ENCODE measurements around the gene TMEM247. TPM values are rescaled to one million over a fixed set of nuclear protein-coding genes. Genes with fewer than 3 reads are reported as not detected.

Gene TMEM247
- total RNA-seq, 4 donors from 2014 or later: not detected

GRCh38 chr2:46445556-46445955 is 33.8 kb upstream of the TMEM247 start:
- peaks cover 0 to 5% of the 10 kb centered on the region in 2 donors for H3K9me3 ChIP-seq
- no peak overlapping the region for H3K27ac ChIP-seq
- intact Hi-C loops (cut with DNase I; ENCODE audit: low total_unique reads) (no loop called here), in situ Hi-C loops (cut with MboI; ENCODE audit: low pct_ligation_motif_present in 1 of 4, low pct_unique_long_range_greater_than_20kb in 1 of 4, low sequenced_read_pairs in 3 of 4) (no loop called here)
- no peaks in the 10 kb centered on the region for H3K36me3 ChIP-seq
- DNase-seq: no peak
- H3K4me3 ChIP-seq: no peak overlapping the region
- no peaks in the 10 kb centered on the region for H3K27me3 ChIP-seq
- H3K4me1 ChIP-seq: no peaks in the 10 kb centered on the region
- no peak for TF ChIP-seq POLR2A (IDR thresholded peaks at IDR 0.05)
- no peak for TF ChIP-seq EP300 (IDR thresholded peaks at IDR 0.05; ENCODE audit: low read depth)
- TF ChIP-seq POLR2AphosphoS5 (IDR thresholded peaks at IDR 0.05): no peak
- no peak for TF ChIP-seq CTCF (IDR thresholded peaks at IDR 0.05)

GRCh38 chr2:46446871-46447568 is 32.3 kb upstream of the TMEM247 start:
- TF ChIP-seq POLR2AphosphoS5 (IDR thresholded peaks at IDR 0.05) (no peak), EP300 (IDR thresholded peaks at IDR 0.05; ENCODE audit: low read depth) (no peak), CTCF (IDR thresholded peaks at IDR 0.05) (no peak), POLR2A (IDR thresholded peaks at IDR 0.05) (no peak)
- in situ Hi-C loops (cut with MboI; ENCODE audit: low pct_ligation_motif_present in 1 of 4, low pct_unique_long_range_greater_than_20kb in 1 of 4, low sequenced_read_pairs in 3 of 4): no loop called here
- H3K36me3 ChIP-seq: no peaks in the 10 kb centered on the region
- 82 to 100% methylated on average over 1 to 3 of the region's 3 CpGs for WGBS, 2 donors (ENCODE audit: low coverage in 1 of 2)
- no peaks in the 10 kb centered on the region for H3K27me3 ChIP-seq
- H3K27ac ChIP-seq: no peak overlapping the region
- H3K9me3 ChIP-seq: peaks cover 0 to 5% of the 10 kb centered on the region in 2 donors
- intact Hi-C loops (cut with DNase I; ENCODE audit: low total_unique reads): no loop called here
- H3K4me3 ChIP-seq: no peak overlapping the region
- DNase-seq: no peak
- no peaks in the 10 kb centered on the region for H3K4me1 ChIP-seq

- TF ChIP-seq POLR2AphosphoS5 (IDR thresholded peaks at IDR 0.05): no peak
- no peak for TF ChIP-seq EP300 (IDR thresholded peaks at IDR 0.05; ENCODE audit: low read depth)
- no peak for TF ChIP-seq CTCF (IDR thresholded peaks at IDR 0.05)
- no peak for TF ChIP-seq POLR2A (IDR thresholded peaks at IDR 0.05)
- H3K27ac ChIP-seq: no peak overlapping the region
- H3K4me1 ChIP-seq: no peaks in the 10 kb centered on the region
- DNase-seq: no peak
- peaks cover 0 to 5% of the 10 kb centered on the region in 2 donors for H3K9me3 ChIP-seq
- no peaks in the 10 kb centered on the region for H3K36me3 ChIP-seq
- no peak overlapping the region for H3K4me3 ChIP-seq
- intact Hi-C loops (cut with DNase I; ENCODE audit: low total_unique reads) (no loop called here), in situ Hi-C loops (cut with MboI; ENCODE audit: low pct_ligation_motif_present in 1 of 4, low pct_unique_long_range_greater_than_20kb in 1 of 4, low sequenced_read_pairs in 3 of 4) (no loop called here)
- 90 to 94% methylated on average over 2 of the region's 2 CpGs for WGBS, 2 donors (ENCODE audit: low coverage in 1 of 2)
- no peaks in the 10 kb centered on the region for H3K27me3 ChIP-seq
Measured at GRCh38 chr2:46447649-46448048, 31.7 kb upstream of the TMEM247 start.

GRCh38 chr2:46448111-46448510 is 31.3 kb upstream of the TMEM247 start:
- DNase-seq: no peak
- Histone ChIP-seq H3K9me3 (peaks cover 0 to 5% of the 10 kb centered on the region in 2 donors), H3K4me1 (no peaks in the 10 kb centered on the region), H3K27me3 (no peaks in the 10 kb centered on the region), H3K4me3 (no peak overlapping the region), H3K36me3 (no peaks in the 10 kb centered on the region), H3K27ac (no peak overlapping the region)
- intact Hi-C loops (cut with DNase I; ENCODE audit: low total_unique reads) (no loop called here), in situ Hi-C loops (cut with MboI; ENCODE audit: low pct_ligation_motif_present in 1 of 4, low pct_unique_long_range_greater_than_20kb in 1 of 4, low sequenced_read_pairs in 3 of 4) (no loop called here)
- TF ChIP-seq POLR2AphosphoS5 (IDR thresholded peaks at IDR 0.05) (no peak), CTCF (IDR thresholded peaks at IDR 0.05) (no peak), POLR2A (IDR thresholded peaks at IDR 0.05) (no peak), EP300 (IDR thresholded peaks at IDR 0.05; ENCODE audit: low read depth) (no peak)
- 80 to 88% methylated on average over 1 to 6 of the region's 6 CpGs for WGBS, 2 donors (ENCODE audit: low coverage in 1 of 2)
